Right atrium auricular region (tissue), 2 donors: ENCODE measurements around the gene ZAR1L. TPM values are rescaled to one million over a fixed set of nuclear protein-coding genes. Genes with fewer than 3 reads are reported as not detected.
A peak's percentile ranks its signal among the peaks of the same experiment; 100 is the strongest.

Source experiments
- DNase-seq: peaks from one replicate; pipeline ENCODE4 v3.0.0-alpha.2; 2019; ENCODE audit warnings: low spot score
- H3K27ac ChIP-seq, 2 donors: fragments of 200-600 bp; sonication (generic); 1 replicate in 1 of 2; 2 replicates in 1 of 2; pipeline ENCODE4 v1.5.1; 2016 to 2019
- H3K27me3 ChIP-seq, 2 donors: fragments of 200-600 bp; sonication (generic); one replicate each; pipeline versions ENCODE4 v1.5.1 to v1.6.0; 2017 to 2019
- H3K36me3 ChIP-seq: fragments of 200-600 bp; sonication (generic); one replicate; pipeline ENCODE4 v1.5.1; 2016
- H3K4me1 ChIP-seq, 2 donors: fragments of 200-600 bp; sonication (generic); one replicate each; pipeline versions ENCODE4 v1.5.1 to v1.6.0; 2017 to 2019
- H3K4me3 ChIP-seq, 2 donors: fragments of 200-600 bp; sonication (generic); 1 replicate in 1 of 2; 2 replicates in 1 of 2; pipeline ENCODE4 v1.5.1; 2017 to 2019; ENCODE audit warnings: mild to moderate bottlenecking in 1 of 2, moderate library complexity in 1 of 2
- H3K9me3 ChIP-seq, 2 donors: fragments of 200-600 bp; sonication (generic); one replicate each; pipeline ENCODE4 v1.5.1; 2019
- CTCF ChIP-seq, 2 donors: fragments of 200-600 bp; sonication (generic); IDR thresholded peaks; one replicate each; pipeline ENCODE4 v1.5.1; 2019; ENCODE audit warnings: antibody characterized with exemption in 2 of 2
- total RNA-seq, 2 donors: library from RNA; depleted of rRNA; stranded (reverse); fragments of >200 nt; gene quantifications; one replicate each; pipeline ENCODE4 v1.1.0, GENCODE V29; 2016

The ZAR1L gene
- total RNA-seq, 2 donors from 2014 or later, result not detected

DNA sequence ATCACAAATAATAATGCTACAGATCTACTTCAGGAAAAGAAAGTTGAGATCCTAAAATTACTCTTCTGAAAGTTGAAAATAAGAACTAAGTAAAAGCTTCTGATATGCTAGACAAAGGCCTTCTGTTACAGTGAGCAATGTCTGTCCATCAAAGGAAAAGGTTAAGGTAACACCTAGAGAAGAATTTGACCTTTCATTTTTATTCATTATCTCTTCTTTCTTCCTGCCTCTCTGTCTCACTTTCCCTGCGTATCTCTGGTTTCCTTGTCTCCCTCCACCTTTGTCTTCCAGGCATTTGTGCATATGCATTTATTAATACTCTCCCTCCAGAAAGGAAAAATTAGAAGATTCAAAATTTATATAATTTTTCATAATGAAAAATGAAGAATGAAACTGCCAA is 49.0 kb downstream of the ZAR1L start:
- no peak for TF ChIP-seq CTCF (IDR thresholded peaks at IDR 0.05)
- Histone ChIP-seq H3K27me3 (no peaks in the 10 kb centered on the region), H3K9me3 (no peaks in the 10 kb centered on the region), H3K4me3 (no peak overlapping the region), H3K36me3 (peaks cover 32% of the 10 kb centered on the region), H3K27ac (peak overlapping the region in 1 of 2 donors; percentile 72), H3K4me1 (peaks cover 0 to 47% of the 10 kb centered on the region in 2 donors)
- no peak for DNase-seq

GRCh38 chr13:32265726-32266125 is 49.4 kb downstream of the ZAR1L start:
- DNase-seq, result no peak
- Histone ChIP-seq H3K4me3 (no peak overlapping the region), H3K27ac (peak overlapping the region; percentile 72 to 73), H3K4me1 (peaks cover 0 to 51% of the 10 kb centered on the region in 2 donors), H3K9me3 (no peaks in the 10 kb centered on the region), H3K27me3 (no peaks in the 10 kb centered on the region), H3K36me3 (peaks cover 28% of the 10 kb centered on the region)
- no peak for TF ChIP-seq CTCF (IDR thresholded peaks at IDR 0.05)

DNA sequence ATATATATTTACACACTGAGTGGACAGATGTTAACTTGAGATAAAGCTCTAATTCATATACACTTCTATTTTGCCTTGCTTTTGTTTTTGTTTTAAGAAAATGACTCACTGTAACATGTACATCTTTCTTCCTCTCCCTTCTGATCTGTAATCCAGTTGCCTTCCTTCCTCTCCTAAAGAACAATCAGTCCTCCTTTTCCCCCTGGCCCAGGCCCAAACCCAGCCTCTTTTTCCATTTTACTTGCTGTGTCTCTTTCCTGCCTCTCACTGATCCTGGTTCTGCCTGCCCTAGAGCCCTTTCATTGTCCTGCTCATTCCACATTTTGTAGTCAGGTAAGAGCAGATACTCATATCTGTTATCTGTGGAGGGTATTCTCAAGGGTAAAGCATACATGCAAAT is 50.8 kb downstream of the ZAR1L start:
- no peaks in the 10 kb centered on the region for H3K9me3 ChIP-seq
- H3K4me1 ChIP-seq, result peaks cover 0 to 65% of the 10 kb centered on the region in 2 donors

DNA sequence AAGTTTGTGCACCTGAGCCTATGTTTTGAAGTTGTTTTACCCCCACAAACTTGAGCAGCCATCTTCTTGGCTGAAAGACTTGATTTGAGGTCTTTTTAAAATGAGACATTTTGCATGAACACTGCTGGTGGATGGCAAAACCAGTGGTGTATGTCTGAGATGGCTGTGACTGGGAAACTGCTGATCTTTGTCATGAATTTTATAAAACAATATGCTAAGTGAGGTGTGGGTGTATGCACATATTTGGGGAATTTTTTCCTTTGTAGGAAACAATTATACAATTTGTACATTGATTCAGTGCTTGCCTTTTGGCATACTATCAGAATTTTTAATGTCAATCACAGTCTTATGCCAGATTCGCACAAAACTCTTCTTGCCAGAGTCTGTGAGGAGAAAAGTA is 52.5 kb downstream of the ZAR1L start:
- TF ChIP-seq CTCF (IDR thresholded peaks at IDR 0.05), result no peak
- Histone ChIP-seq H3K36me3 (peaks cover 19% of the 10 kb centered on the region), H3K27ac (peak overlapping the region in 1 of 2 donors; percentile 86), H3K27me3 (no peaks in the 10 kb centered on the region), H3K9me3 (no peaks in the 10 kb centered on the region), H3K4me3 (no peak overlapping the region), H3K4me1 (peaks cover 0 to 74% of the 10 kb centered on the region in 2 donors)
- DNase-seq, result no peak

More for the DNA sequence above, 50.8 kb downstream of the ZAR1L start:
- Histone ChIP-seq H3K36me3 (peaks cover 22% of the 10 kb centered on the region), H3K4me3 (no peak overlapping the region), H3K27me3 (no peaks in the 10 kb centered on the region), H3K27ac (peak overlapping the region; percentile 72 to 73)
- peak; percentile 75 for DNase-seq
- TF ChIP-seq CTCF (IDR thresholded peaks at IDR 0.05), result no peak

DNA sequence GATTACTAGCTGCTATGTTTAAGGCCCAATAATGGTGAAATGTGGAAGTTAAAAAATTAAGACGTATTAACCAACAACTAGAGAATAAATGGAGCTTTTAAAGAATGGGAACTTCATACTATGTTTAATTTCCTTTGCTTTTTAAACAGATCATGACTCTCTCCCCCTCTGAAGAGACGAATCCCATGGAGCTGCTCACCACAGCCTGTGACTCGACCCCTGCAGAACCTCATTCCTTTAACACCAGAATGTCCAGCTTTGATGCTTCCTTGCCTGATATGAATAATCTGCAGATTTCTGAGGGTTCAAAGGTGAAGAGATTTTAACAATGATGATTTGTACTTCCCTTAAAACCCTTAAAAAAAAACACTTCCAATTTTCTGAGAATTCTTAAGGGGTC is 53.0 kb downstream of the ZAR1L start:
- TF ChIP-seq CTCF (IDR thresholded peaks at IDR 0.05), result no peak
- H3K36me3 ChIP-seq, result peaks cover 15% of the 10 kb centered on the region
- H3K27ac ChIP-seq, result peak overlapping the region; percentile 72 to 86
- peaks cover 0 to 74% of the 10 kb centered on the region in 2 donors for H3K4me1 ChIP-seq
- H3K9me3 ChIP-seq, result no peaks in the 10 kb centered on the region
- H3K4me3 ChIP-seq, result no peak overlapping the region
- H3K27me3 ChIP-seq, result no peaks in the 10 kb centered on the region
- DNase-seq, result no peak

GRCh38 chr13:32261567-32261966 is 53.6 kb downstream of the ZAR1L start:
- Histone ChIP-seq H3K36me3 (peaks cover 11% of the 10 kb centered on the region), H3K27ac (peak overlapping the region; percentile 72 to 86), H3K4me1 (peaks cover 0 to 68% of the 10 kb centered on the region in 2 donors), H3K4me3 (no peak overlapping the region), H3K27me3 (no peaks in the 10 kb centered on the region), H3K9me3 (no peaks in the 10 kb centered on the region)
- peak; percentile 90 for DNase-seq
- no peak for TF ChIP-seq CTCF (IDR thresholded peaks at IDR 0.05)
